Testis (tissue), 3 donors: Measurements from ENCODE around the gene INPP5F. TPM values are rescaled to one million over a fixed set of nuclear protein-coding genes. Genes with fewer than 3 reads are reported as not detected.

Experiments
- DNase-seq: peaks from one replicate; pipeline ENCODE4 v3.0.0-alpha.2; 2019
- H3K27ac ChIP-seq, 2 donors: fragments of 200-600 bp; sonication (generic); one replicate each; pipeline ENCODE4 v1.5.1; 2019
- H3K27me3 ChIP-seq: fragments of 200-600 bp; sonication (generic); one replicate; pipeline ENCODE4 v1.5.1; 2019
- H3K36me3 ChIP-seq: fragments of 200-600 bp; sonication (generic); one replicate; pipeline ENCODE4 v1.5.1; 2017; ENCODE audit warnings: low read depth; ENCODE audit errors: missing control alignments
- H3K4me1 ChIP-seq: fragments of 200-600 bp; sonication (generic); one replicate; pipeline ENCODE4 v1.5.1; 2019
- H3K4me3 ChIP-seq, 2 donors: fragments of 200-600 bp; sonication (generic); one replicate each; pipeline ENCODE4 v1.5.1; 2017 to 2019
- H3K9me3 ChIP-seq: fragments of 200-600 bp; sonication (generic); one replicate; pipeline ENCODE4 v1.5.1; 2017
- CTCF ChIP-seq, 3 experiments: fragments of 450-650 bp in 2 of 3; fragments of 200-600 bp in 1 of 3; sonication (generic) in 1 of 3; IDR thresholded peaks; one replicate each; pipeline ENCODE4 v1.5.1; 2016 to 2019; ENCODE audit warnings: antibody characterized with exemption in 3 of 3, mild to moderate bottlenecking in 2 of 3, moderate library complexity in 1 of 3
- POLR2A ChIP-seq: fragments of 450-650 bp; IDR thresholded peaks from one replicate; pipeline ENCODE4 v1.6.1; 2017; ENCODE audit warnings: antibody characterized with exemption, mild to moderate bottlenecking, moderate library complexity
- WGBS, 2 donors: methylation state at CpG; one replicate each; pipeline ENCODE4 v1.1.5; 2018; 5-methylcytosine and 5-hydroxymethylcytosine counted together
- intact Hi-C: fragments of 100-400 bp; cut with DNase I; formaldehyde crosslinking; loops from one replicate; pipeline ENCODE4 v1.15.1; 2023; ENCODE audit warnings: low total_unique reads
- polyA plus RNA-seq: library from polyadenylated mRNA; stranded (reverse); fragments of 350-450 nt; fragmentation: Illumina TruSeq; extraction: RNeasy Lipid Tissue Mini Kit (QIAGEN cat#74804); gene quantifications from one replicate; pipeline ENCODE4 v1.2.3, GENCODE V29; 2014; ENCODE audit warnings: low read depth, low replicate concordance; ENCODE audit not compliant: insufficient read depth
- total RNA-seq, 2 donors: library from RNA; depleted of rRNA; stranded (reverse); fragments of >200 nt; gene quantifications; one replicate each; pipeline ENCODE4 v1.2.3, GENCODE V29; 2016

The INPP5F gene
- total and polyA plus RNA-seq, 3 donors from 2014 or later = 19.0 to 23.8 (median 21.9) TPM

GRCh38 chr10:119679480-119679829 is 46.4 kb upstream of the INPP5F start:
- Histone ChIP-seq H3K4me3 (no peak overlapping the region), H3K27me3 (no peaks in the 10 kb centered on the region), H3K36me3 (no peaks in the 10 kb centered on the region), H3K4me1 (no peaks in the 10 kb centered on the region), H3K27ac (no peak overlapping the region), H3K9me3 (no peaks in the 10 kb centered on the region)
- TF ChIP-seq POLR2A (no peak), CTCF (IDR thresholded peaks at IDR 0.05) (no peak)
- no peak for DNase-seq
- intact Hi-C loops = no loop called here
- 87 to 94% methylated on average over 7 of the region's 7 CpGs for WGBS, 2 donors

GRCh38 chr10:119680050-119680449 is 45.8 kb upstream of the INPP5F start:
- H3K27ac ChIP-seq = no peak overlapping the region
- intact Hi-C loops = no loop called here
- no peaks in the 10 kb centered on the region for H3K9me3 ChIP-seq
- H3K36me3 ChIP-seq = no peaks in the 10 kb centered on the region
- no peaks in the 10 kb centered on the region for H3K27me3 ChIP-seq
- TF ChIP-seq POLR2A = no peak
- no peak for TF ChIP-seq CTCF (IDR thresholded peaks at IDR 0.05)
- H3K4me1 ChIP-seq = no peaks in the 10 kb centered on the region
- no peak for DNase-seq
- WGBS, 2 donors = 77 to 83% methylated on average over 4 of the region's 4 CpGs
- H3K4me3 ChIP-seq = no peak overlapping the region

- DNase-seq = no peak
- Histone ChIP-seq H3K4me3 (no peak overlapping the region), H3K9me3 (no peaks in the 10 kb centered on the region), H3K36me3 (no peaks in the 10 kb centered on the region), H3K27ac (no peak overlapping the region), H3K4me1 (no peaks in the 10 kb centered on the region), H3K27me3 (no peaks in the 10 kb centered on the region)
- WGBS, 2 donors = 72 to 78% methylated on average over 9 of the region's 9 CpGs
- no peak for TF ChIP-seq CTCF (IDR thresholded peaks at IDR 0.05)
- TF ChIP-seq POLR2A = no peak
- intact Hi-C loops = no loop called here
Measured at GRCh38 chr10:119680650-119681081, 45.2 kb upstream of the INPP5F start.

GRCh38 chr10:119686465-119687191 is 39.2 kb upstream of the INPP5F start:
- intact Hi-C loops = no loop called here
- Histone ChIP-seq H3K4me3 (peak overlapping the region; percentile 15 to 30), H3K27ac (peak overlapping the region in 1 of 2 donors; percentile 14), H3K27me3 (no peaks in the 10 kb centered on the region), H3K4me1 (no peaks in the 10 kb centered on the region), H3K36me3 (no peaks in the 10 kb centered on the region), H3K9me3 (no peaks in the 10 kb centered on the region)
- WGBS, 2 donors = 14 to 18% methylated on average over 23 to 24 of the region's 24 CpGs
- peak; percentile 80 for DNase-seq
- peak; percentile 83 to 96 (median 85) for TF ChIP-seq CTCF (IDR thresholded peaks at IDR 0.05)
- no peak for TF ChIP-seq POLR2A
